Activated CD8-positive, alpha-beta T cell treated with anti-CD3 and anti-CD28 coated beads for 36 hours (primary cell): Measurements from ENCODE around the gene BOD1. TPM values are rescaled to one million over a fixed set of nuclear protein-coding genes. Genes with fewer than 3 reads are reported as not detected.

Experiments used
- ATAC-seq: fragments of 200-7000 bp; cut with Tn5 transposase; one replicate; pipeline ENCODE4 v1.10.0; 2021; ENCODE audit warnings: mild to moderate bottlenecking, moderate library complexity
- CTCF ChIA-PET: fragments of 350-600 bp; sonication (Branson Sonifier 250); formaldehyde crosslinking; loops from one replicate; lab custom pipeline; 2021; ENCODE audit warnings: antibody characterized with exemption; lab: Charles Lee
- POLR2A ChIA-PET: fragments of 350-600 bp; sonication (Branson Sonifier 250); formaldehyde crosslinking; loops from one replicate; lab custom pipeline; 2021; ENCODE audit warnings: antibody characterized with exemption; lab: Charles Lee
- DNase-seq: peaks from one replicate; pipeline ENCODE4 v3.0.0-alpha.2; 2020
- H3K27ac Mint-ChIP-seq: one replicate; pipeline ENCODE4 v1.8.0; 2021; ENCODE audit warnings: mild to moderate bottlenecking, mixed read lengths
- H3K27me3 Mint-ChIP-seq: one replicate; pipeline ENCODE4 v1.8.0; 2021; ENCODE audit warnings: mixed read lengths
- H3K36me3 Mint-ChIP-seq: one replicate; pipeline ENCODE4 v1.8.0; 2021; ENCODE audit warnings: low read depth, mixed read lengths
- H3K4me1 Mint-ChIP-seq: one replicate; pipeline ENCODE4 v1.8.0; 2021; ENCODE audit warnings: low read depth, mixed read lengths
- H3K4me3 Mint-ChIP-seq: one replicate; pipeline ENCODE4 v1.8.0; 2021; ENCODE audit warnings: mild to moderate bottlenecking, moderate library complexity, mixed read lengths
- H3K9me3 Mint-ChIP-seq: one replicate; pipeline ENCODE4 v1.8.0; 2021; ENCODE audit warnings: mixed read lengths
- intact Hi-C: fragments of 100-400 bp; cut with micrococcal nuclease; formaldehyde crosslinking; loops from one replicate; pipeline ENCODE4 v1.10.0; 2022
- total RNA-seq, 2 experiments: library from RNA; stranded (reverse); gene quantifications; one replicate each; pipeline ENCODE4 v1.2.3, GENCODE V29; 2021
- TF ChIP-seq, protein P1 (sequence below): fragments of 200-600 bp; IDR thresholded peaks from one replicate; pipeline ENCODE4 v1.8.0; 2022; ENCODE audit warnings: antibody characterized with exemption, mild to moderate bottlenecking

Gene BOD1
- total RNA-seq, 2 experiments from 2014 or later: 28.1 to 28.7 TPM

DNA sequence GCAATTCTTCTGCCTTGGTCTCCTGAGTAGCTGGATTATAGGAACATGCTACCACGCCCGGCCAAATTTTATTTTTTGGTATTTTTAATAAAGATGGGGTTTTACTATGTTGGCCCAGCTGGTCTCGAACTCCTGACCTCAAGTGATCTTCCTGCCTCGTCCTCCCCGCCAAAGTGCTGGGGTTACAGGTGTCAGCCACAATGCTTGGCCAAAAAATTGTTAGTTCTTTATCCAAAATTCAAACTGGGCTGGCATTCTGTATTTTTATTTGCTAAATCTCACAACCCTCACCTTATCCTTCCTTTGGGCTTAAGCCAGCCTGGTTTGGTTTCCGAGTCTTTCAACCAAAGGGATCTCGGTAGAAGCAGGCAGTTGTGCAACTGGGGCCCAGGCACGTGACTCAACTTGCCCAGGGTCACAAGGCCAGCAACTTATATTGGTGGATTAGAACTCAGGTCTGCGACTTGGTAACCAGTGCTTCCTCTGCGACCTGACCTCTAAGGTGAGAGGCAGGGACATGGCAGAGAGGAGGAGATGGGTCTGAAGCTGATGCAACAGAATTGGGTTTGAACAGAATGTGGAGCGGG is 26.5 kb upstream of the BOD1 start:
- H3K9me3 Mint-ChIP-seq: no peaks in the 10 kb centered on the region
- no peak for DNase-seq
- ChIA-PET CTCF (no interaction called here), POLR2A (no interaction called here)
- no peaks in the 10 kb centered on the region for H3K4me1 Mint-ChIP-seq
- peaks cover 5% of the 10 kb centered on the region for H3K27me3 Mint-ChIP-seq
- H3K27ac Mint-ChIP-seq: no peak overlapping the region
- H3K36me3 Mint-ChIP-seq: no peaks in the 10 kb centered on the region
- H3K4me3 Mint-ChIP-seq: no peak overlapping the region
- no peak for ATAC-seq
- intact Hi-C loops: no loop called here
- TF ChIP-seq, protein P1, sequence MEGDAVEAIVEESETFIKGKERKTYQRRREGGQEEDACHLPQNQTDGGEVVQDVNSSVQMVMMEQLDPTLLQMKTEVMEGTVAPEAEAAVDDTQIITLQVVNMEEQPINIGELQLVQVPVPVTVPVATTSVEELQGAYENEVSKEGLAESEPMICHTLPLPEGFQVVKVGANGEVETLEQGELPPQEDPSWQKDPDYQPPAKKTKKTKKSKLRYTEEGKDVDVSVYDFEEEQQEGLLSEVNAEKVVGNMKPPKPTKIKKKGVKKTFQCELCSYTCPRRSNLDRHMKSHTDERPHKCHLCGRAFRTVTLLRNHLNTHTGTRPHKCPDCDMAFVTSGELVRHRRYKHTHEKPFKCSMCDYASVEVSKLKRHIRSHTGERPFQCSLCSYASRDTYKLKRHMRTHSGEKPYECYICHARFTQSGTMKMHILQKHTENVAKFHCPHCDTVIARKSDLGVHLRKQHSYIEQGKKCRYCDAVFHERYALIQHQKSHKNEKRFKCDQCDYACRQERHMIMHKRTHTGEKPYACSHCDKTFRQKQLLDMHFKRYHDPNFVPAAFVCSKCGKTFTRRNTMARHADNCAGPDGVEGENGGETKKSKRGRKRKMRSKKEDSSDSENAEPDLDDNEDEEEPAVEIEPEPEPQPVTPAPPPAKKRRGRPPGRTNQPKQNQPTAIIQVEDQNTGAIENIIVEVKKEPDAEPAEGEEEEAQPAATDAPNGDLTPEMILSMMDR: no peak

DNA sequence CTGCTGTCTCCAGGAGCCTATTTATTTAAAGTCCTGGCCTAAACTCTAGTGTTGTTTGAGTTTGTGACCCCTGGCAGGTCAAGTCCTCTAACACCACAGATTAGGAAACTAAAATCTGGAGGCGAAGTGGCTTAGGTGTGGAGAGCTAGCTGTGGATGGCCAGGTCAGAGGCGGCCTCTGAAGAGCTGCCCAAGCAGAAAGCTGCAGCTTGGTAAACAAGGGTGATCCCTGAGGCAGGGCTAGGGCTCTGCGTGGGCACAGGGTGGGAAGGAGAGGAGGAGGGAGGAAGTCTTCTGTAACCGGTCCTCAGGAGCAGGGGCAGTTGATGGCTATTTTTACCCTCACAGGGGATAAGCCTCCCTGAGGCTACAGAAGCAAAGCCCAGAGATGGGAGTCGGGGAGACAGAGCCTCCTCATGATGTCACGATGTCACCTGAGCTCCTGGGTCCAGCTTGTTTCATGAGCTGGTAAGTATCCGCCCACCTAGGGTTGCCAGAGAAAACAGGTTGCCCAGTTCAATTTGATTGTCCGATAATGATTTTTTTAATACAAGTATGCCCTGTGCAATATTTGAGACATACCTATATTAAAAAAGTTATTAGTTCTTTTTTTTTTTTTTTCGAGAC is 25.9 kb upstream of the BOD1 start:
- Mint-ChIP-seq H3K27me3 (peaks cover 5% of the 10 kb centered on the region), H3K9me3 (no peaks in the 10 kb centered on the region), H3K4me3 (no peak overlapping the region), H3K27ac (no peak overlapping the region), H3K36me3 (no peaks in the 10 kb centered on the region), H3K4me1 (no peaks in the 10 kb centered on the region)
- intact Hi-C loops: no loop called here
- ATAC-seq (no peak), DNase-seq (no peak)
- ChIA-PET POLR2A (no interaction called here), CTCF (no interaction called here)
- TF ChIP-seq, protein P1: no peak

DNA sequence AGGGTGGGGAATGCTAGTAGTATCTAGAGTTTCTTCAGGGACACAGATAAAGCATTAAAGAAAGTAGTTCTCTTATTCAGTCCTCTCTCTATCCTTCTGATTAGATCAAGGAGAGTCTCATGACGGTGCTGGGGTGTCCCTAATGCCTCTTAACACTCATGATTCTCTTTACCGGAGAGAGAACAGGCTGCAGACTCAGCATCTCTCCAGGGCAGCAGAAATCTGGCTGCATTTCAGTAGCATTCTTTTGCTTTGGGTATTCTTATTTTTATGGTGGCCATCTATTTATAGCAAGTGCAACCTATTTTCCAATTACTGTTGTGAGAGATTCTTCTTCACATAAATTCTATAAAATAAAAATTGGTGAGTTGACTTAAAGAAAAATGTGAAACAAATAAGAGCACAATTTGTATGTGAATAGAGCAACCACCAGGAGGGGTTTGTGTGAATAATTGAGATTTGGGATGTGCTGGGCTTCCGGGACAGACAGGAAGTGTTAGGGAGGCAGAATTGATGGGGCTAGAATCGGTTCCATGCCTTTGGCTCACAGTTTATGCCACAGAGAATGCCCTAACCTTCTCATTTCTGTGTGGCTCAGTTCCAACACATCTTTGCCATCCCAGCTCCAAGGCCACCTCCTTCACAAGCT is 23.8 kb upstream of the BOD1 start:
- no peak for ATAC-seq

DNA sequence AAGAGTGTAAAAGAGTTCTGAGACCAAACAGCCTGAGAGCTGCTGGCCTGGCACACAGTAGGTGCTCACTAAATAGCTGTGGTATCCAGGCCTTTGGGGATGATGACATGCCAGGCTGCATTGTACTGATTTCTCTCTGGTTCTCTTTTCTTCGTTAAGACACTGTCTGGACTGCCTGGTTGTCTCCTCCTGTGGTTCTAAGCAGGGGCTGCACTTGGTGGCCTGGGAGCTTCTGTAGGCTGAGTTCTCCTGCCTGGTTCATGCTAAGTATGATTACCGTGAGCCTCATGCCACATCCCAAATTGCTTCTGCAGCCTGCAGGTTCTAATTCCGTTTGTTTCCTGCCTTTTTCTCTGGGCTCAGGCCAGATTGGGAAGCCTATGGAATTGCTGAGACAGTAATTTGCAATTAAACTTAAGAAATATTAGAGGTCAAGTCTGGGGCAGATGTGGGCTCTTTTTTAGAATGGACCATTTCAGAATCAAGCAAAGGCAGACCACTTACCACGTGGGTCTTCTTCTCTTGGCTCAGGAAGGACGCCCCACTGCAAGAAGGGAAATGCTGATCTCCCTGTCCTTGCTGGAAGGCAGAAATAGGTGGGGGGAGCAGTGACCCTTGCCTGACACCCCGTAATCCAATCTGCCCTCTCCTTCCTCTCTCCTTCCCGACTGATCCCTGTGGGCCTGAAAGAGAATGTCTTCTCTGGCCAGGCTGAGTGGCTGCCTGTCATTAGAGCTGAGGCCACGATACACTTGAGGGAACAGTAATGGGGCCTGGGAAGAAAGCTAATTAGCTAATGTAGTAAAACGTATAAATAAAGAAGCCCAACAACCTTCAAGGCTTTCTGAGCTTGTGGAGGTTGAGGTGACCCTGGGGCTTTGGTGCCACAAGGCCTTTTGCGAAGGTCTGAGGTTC is 21.9 kb upstream of the BOD1 start:
- intact Hi-C loops: no loop called here
- Mint-ChIP-seq H3K27ac (no peak overlapping the region), H3K9me3 (no peaks in the 10 kb centered on the region), H3K4me3 (no peak overlapping the region), H3K4me1 (no peaks in the 10 kb centered on the region), H3K27me3 (peaks cover 1% of the 10 kb centered on the region), H3K36me3 (no peaks in the 10 kb centered on the region)
- ATAC-seq: no peak
- TF ChIP-seq, protein P1: no peak
- no peak for DNase-seq
- POLR2A ChIA-PET: interaction anchor here (0.6 kb wide), 1 partner anchor 334 kb away, joined by 3 read pairs; no protein-coding TSS in a partner anchor
- CTCF ChIA-PET: interaction anchor here (1.3 kb wide), 3 partner anchors 9 to 287 kb away, joined by 3 to 4 read pairs (median 3); no protein-coding TSS in a partner anchor

More for the DNA sequence above, 23.8 kb upstream of the BOD1 start:
- TF ChIP-seq, protein P1: no peak
- Mint-ChIP-seq H3K36me3 (no peaks in the 10 kb centered on the region), H3K27ac (no peak overlapping the region), H3K27me3 (peaks cover 2% of the 10 kb centered on the region), H3K9me3 (no peaks in the 10 kb centered on the region), H3K4me1 (no peaks in the 10 kb centered on the region), H3K4me3 (no peak overlapping the region)
- intact Hi-C loops: no loop called here
- ChIA-PET POLR2A (no interaction called here), CTCF (no interaction called here)
- no peak for DNase-seq
